H1 (cell line): Measurements from ENCODE around the gene RAP1GAP. TPM values are rescaled to one million over a fixed set of nuclear protein-coding genes. Genes with fewer than 3 reads are reported as not detected.

ENCODE experiments used
- EZH2 ChIP-seq: fragments of 200-600 bp; sonication (generic); IDR thresholded peaks from 2 replicates; pipeline ENCODE4 v1.7.1; 2012; ENCODE audit warnings: low read depth, mild to moderate bottlenecking, moderate library complexity, low read length, inconsistent platforms; ENCODE audit not compliant: severe bottlenecking
- polyA plus RNA-seq, 7 experiments: library from polyadenylated mRNA; depleted of rRNA in 3 of 7; stranded (reverse) in 5 of 7; unstranded in 2 of 7; fragments of >200 nt in 5 of 7; fragments of 200-250 nt in 2 of 7; gene quantifications; 1 replicate in 5 of 7; 2 replicates in 1 of 7; 4 replicates in 1 of 7; pipeline versions ENCODE4 v1.2.1 to v1.2.3, GENCODE V29; 2011 to 2013; ENCODE audit warnings: missing spikeins in 2 of 7, mixed read lengths in 2 of 7
- total RNA-seq: library from RNA; stranded (reverse); fragmentation: NEBNext Ultra II Directional; extraction: Animal tissue kit (Norgen Biotek cat#: 25700); gene quantifications from 2 replicates; pipeline ENCODE4 v1.2.1, GENCODE V29; 2021

The RAP1GAP gene
- total and polyA plus RNA-seq, 2 of the 8 experiments (the other 6 are each of a cell fraction or from before 2014, with no cell fraction given), result 8.4 TPM

GRCh38 chr1:21628798-21629393, 40.3 kb downstream of the RAP1GAP start (continued):
- no peak for TF ChIP-seq EZH2
